ENCODE results near the gene SDF2L1. TPM values are rescaled to one million over a fixed set of nuclear protein-coding genes. Genes with fewer than 3 reads are reported as not detected.

SDF2L1 gene
- total and polyA plus RNA-seq, 9 of the 15 experiments (the other 6 are each of a cell fraction or from before 2014, with no cell fraction given), result 15.1 to 989 (median 124) TPM

DNA sequence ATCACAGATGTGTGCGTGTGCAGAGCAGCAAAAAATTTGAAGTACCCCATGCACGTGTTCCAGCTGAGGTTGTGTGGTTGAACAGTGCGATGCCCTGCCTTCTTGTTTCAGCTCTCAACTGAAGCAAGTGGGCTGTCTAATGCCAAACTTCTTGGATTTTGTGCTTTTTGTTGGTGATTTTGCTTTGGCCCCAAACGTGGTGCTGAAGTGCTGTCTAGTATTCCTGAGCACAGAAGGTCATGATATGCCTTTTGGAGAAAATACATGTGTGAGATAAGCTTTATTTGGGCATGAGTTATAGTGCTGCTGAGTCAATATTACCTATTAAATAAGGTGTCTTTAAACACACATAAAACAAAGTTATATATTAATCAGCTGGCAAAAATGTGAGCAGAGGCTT is 26.4 kb upstream of the SDF2L1 start (continued):
- TF ChIP-seq, protein P1, sequence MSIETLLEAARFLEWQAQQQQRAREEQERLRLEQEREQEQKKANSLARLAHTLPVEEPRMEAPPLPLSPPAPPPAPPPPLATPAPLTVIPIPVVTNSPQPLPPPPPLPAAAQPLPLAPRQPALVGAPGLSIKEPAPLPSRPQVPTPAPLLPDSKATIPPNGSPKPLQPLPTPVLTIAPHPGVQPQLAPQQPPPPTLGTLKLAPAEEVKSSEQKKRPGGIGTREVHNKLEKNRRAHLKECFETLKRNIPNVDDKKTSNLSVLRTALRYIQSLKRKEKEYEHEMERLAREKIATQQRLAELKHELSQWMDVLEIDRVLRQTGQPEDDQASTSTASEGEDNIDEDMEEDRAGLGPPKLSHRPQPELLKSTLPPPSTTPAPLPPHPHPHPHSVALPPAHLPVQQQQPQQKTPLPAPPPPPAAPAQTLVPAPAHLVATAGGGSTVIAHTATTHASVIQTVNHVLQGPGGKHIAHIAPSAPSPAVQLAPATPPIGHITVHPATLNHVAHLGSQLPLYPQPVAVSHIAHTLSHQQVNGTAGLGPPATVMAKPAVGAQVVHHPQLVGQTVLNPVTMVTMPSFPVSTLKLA (conservative IDR thresholded peaks at IDR 0.05), result no peak
- TF ChIP-seq ZNF696 (CRISPR knock-in tag; conservative IDR thresholded peaks at IDR 0.05) (no peak), ZNF175 (CRISPR knock-in tag; IDR thresholded peaks at IDR 0.05; ENCODE audit: low read depth) (no peak), ETV5 (CRISPR knock-in tag; IDR thresholded peaks at IDR 0.05; ENCODE audit: low read depth) (no peak), ZBTB1 (CRISPR knock-in tag; IDR thresholded peaks at IDR 0.05; ENCODE audit: borderline replicate concordance, low read depth) (no peak), HSF4 (CRISPR knock-in tag; IDR thresholded peaks at IDR 0.05; ENCODE audit: borderline replicate concordance) (no peak), CEBPB (tag; IDR thresholded peaks at IDR 0.05) (no peak), SIX5 (IDR thresholded peaks at IDR 0.05; ENCODE audit: borderline replicate concordance in 1 of 2, insufficient read depth in 1 of 2, low read depth in 1 of 2, low read length in 2 of 2) (no peak), MTF1 (CRISPR knock-in tag; IDR thresholded peaks at IDR 0.05; ENCODE audit: borderline replicate concordance) (no peak), FOXA1 (IDR thresholded peaks at IDR 0.05; ENCODE audit: borderline replicate concordance) (no peak), NCOA4 (IDR thresholded peaks at IDR 0.05; ENCODE audit: partially characterized antibody) (no peak), ZNF324 (CRISPR knock-in tag; IDR thresholded peaks at IDR 0.05) (peak; percentile 6; the same call in 1 of the 2 replicates), ZNF184 (CRISPR knock-in tag; IDR thresholded peaks at IDR 0.05) (no peak), POLR2AphosphoS2 (IDR thresholded peaks at IDR 0.05; ENCODE audit: low read length) (peak; percentile 74; the same call in 1 of the 2 replicates), MAFK (IDR thresholded peaks at IDR 0.05; ENCODE audit: low read length) (peak; percentile 14; the same call in 1 of the 2 replicates), EHMT2 (IDR thresholded peaks at IDR 0.05) (no peak)
- TF ChIP-seq, protein P2, sequence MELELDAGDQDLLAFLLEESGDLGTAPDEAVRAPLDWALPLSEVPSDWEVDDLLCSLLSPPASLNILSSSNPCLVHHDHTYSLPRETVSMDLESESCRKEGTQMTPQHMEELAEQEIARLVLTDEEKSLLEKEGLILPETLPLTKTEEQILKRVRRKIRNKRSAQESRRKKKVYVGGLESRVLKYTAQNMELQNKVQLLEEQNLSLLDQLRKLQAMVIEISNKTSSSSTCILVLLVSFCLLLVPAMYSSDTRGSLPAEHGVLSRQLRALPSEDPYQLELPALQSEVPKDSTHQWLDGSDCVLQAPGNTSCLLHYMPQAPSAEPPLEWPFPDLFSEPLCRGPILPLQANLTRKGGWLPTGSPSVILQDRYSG (tag; conservative IDR thresholded peaks at IDR 0.05; ENCODE audit: low read depth), result no peak
- TF ChIP-seq, protein P3, sequence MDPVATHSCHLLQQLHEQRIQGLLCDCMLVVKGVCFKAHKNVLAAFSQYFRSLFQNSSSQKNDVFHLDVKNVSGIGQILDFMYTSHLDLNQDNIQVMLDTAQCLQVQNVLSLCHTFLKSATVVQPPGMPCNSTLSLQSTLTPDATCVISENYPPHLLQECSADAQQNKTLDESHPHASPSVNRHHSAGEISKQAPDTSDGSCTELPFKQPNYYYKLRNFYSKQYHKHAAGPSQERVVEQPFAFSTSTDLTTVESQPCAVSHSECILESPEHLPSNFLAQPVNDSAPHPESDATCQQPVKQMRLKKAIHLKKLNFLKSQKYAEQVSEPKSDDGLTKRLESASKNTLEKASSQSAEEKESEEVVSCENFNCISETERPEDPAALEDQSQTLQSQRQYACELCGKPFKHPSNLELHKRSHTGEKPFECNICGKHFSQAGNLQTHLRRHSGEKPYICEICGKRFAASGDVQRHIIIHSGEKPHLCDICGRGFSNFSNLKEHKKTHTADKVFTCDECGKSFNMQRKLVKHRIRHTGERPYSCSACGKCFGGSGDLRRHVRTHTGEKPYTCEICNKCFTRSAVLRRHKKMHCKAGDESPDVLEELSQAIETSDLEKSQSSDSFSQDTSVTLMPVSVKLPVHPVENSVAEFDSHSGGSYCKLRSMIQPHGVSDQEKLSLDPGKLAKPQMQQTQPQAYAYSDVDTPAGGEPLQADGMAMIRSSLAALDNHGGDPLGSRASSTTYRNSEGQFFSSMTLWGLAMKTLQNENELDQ (CRISPR knock-in tag; IDR thresholded peaks at IDR 0.05; ENCODE audit: borderline replicate concordance), result no peak
